A673 (cell line): ENCODE results near the gene WNK2.

ENCODE experiments used
- EZH2 ChIP-seq: fragments of 200-600 bp; sonication (generic); IDR thresholded peaks from 2 replicates; pipeline ENCODE4 v1.6.1; 2017; ENCODE audit warnings: borderline replicate concordance, low read depth, mild to moderate bottlenecking, mixed read lengths, antibody characterized with exemption, low read length; ENCODE audit not compliant: poor library complexity, severe bottlenecking
- TF ChIP-seq, protein P1 (sequence below): fragments of 300-800, 200-600 bp; sonication (generic); conservative IDR thresholded peaks from 2 replicates; pipeline ENCODE4 v1.5.1; 2017; ENCODE audit warnings: low read depth, mild to moderate bottlenecking, antibody characterized with exemption, low read length, moderate library complexity, mixed read lengths

DNA sequence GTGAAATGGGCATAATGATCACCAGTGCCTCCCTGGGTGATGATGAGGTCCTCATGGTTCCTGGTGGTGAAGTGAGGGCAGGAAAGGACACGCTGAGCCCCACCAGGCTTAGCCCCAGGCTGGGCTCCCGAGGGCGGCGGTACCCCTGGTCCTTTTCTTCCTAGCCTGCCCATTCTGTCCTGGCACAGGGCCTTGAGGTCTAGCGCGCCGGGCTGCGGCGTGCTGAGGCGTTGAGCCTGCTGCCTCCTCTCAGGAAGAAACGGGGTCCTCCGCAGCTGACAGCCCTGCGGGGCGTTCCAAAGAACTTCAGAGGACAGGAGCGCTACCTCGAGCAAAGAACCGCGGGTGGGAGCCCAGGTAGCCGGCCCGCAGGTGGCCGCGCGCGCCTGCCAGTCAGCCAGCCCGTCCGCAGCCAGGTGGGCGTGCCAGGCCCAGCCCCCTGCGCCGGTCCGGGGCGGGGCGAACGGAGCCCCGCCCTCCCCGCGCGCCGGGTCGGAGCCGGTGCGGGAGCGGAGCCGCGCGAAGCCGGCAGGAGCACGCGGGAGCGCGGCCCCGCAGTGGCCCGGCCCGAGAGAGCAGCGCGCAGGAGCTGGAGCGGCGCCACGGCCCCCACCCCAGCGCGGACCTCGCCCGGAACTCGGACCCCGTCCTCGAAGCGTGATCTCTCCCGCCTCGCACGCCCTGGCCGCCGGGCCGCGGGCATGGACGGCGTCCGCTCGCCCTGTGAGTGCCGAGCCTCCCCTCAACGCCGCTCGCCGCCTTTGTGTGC is at the start of gene WNK2:
- TF ChIP-seq, protein P1, sequence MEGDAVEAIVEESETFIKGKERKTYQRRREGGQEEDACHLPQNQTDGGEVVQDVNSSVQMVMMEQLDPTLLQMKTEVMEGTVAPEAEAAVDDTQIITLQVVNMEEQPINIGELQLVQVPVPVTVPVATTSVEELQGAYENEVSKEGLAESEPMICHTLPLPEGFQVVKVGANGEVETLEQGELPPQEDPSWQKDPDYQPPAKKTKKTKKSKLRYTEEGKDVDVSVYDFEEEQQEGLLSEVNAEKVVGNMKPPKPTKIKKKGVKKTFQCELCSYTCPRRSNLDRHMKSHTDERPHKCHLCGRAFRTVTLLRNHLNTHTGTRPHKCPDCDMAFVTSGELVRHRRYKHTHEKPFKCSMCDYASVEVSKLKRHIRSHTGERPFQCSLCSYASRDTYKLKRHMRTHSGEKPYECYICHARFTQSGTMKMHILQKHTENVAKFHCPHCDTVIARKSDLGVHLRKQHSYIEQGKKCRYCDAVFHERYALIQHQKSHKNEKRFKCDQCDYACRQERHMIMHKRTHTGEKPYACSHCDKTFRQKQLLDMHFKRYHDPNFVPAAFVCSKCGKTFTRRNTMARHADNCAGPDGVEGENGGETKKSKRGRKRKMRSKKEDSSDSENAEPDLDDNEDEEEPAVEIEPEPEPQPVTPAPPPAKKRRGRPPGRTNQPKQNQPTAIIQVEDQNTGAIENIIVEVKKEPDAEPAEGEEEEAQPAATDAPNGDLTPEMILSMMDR: no peak
- no peak for TF ChIP-seq EZH2
